ENCODE data around the gene ZSWIM1.
A peak's percentile ranks its signal among the peaks of the same experiment; 100 is the strongest.
"Not testable (repeated sequence)": the region's sequence is repeated elsewhere in the genome, so short reads cannot be mapped to it uniquely, and the experiment has no call there.

The ZSWIM1 gene

DNA sequence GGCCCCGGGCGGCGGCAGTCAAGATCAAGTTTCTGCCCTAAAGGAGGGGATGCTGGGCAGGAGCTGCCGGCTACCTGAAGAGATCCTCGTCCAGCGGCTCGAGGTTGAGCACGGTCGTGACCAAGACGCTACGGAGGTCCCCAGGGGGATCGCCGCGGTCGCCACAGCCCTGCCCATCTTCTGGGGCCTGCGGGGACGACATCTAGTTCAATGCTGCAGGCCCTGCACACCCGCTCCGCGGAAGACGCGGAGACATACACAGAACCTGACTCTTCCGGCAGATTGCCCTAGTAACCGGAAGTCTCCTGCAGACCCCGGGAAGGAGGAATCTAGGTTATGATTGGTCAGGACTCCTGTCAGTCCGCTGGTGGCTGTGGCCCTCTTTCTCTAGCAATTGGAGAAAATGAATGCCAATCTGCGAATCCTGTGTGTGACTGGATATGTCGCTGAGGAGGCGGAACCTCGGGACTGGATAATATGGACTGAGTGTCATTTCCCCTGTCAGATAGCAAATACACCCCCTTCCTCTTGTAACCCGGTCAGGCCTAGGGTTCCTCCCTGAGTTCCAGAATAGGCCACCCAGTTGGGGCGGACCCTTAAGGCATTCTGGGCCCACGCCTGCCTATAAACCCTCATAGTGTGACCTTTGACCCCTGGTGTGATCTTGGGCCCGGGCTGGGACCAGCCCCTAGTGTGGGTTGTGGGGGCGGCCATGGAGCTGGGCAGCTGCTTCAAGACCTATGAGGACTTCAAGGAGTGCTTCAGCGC is 23.7 kb upstream of the ZSWIM1 start, which contains the start of the genes ACOT8 and ZSWIM3:
TSS of gene ACOT8 (minus strand) at position 279 of the 768 bp plus-strand sequence. CDS start at position 202, 77 bp downstream.
TSS of gene ZSWIM3 (plus strand) at position 501 of the 768 bp plus-strand sequence. CDS start at position 713, 212 bp downstream.
- peak; percentile 100 for DNase-seq (ENCODE audit: low spot score)

DNA sequence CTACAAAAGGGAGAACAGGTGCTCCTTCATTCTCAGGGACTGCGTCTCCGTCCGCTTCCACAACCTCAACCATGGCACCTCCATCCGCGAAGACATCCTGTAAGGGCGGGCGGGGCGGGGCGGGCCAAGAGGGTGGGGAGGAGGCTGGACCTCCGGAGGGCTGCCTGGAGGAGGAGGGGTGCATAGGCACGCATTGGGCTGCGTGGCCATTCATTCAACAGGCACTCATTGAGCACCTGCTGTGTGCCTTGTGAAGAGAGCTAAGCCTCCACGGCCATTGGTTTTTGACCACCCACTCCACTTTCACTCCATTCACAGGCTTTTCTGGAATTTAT is 23.2 kb upstream of the ZSWIM1 start:
- no peak for DNase-seq (ENCODE audit: low spot score)

DNA sequence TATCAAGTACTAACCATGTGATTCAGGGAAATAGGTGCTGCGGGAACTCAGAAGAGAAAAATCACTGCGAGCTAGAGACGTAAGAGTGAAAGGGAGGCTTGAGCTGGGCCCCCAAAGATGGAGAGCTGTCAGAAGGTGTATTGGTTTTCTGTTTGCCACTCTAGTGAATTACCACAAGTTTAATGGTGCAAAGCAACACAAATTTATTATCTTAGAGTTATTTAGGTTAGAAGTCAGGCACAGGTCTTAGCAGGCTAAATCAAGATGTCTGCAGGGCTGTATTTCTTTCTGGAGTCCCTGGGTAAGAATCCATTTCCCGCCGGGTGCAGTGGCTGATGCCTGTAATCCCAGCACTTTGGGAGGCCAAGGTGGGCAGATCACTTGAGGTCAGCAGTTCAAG is 21.1 kb upstream of the ZSWIM1 start:
- no peak for DNase-seq (ENCODE audit: low spot score)

DNA sequence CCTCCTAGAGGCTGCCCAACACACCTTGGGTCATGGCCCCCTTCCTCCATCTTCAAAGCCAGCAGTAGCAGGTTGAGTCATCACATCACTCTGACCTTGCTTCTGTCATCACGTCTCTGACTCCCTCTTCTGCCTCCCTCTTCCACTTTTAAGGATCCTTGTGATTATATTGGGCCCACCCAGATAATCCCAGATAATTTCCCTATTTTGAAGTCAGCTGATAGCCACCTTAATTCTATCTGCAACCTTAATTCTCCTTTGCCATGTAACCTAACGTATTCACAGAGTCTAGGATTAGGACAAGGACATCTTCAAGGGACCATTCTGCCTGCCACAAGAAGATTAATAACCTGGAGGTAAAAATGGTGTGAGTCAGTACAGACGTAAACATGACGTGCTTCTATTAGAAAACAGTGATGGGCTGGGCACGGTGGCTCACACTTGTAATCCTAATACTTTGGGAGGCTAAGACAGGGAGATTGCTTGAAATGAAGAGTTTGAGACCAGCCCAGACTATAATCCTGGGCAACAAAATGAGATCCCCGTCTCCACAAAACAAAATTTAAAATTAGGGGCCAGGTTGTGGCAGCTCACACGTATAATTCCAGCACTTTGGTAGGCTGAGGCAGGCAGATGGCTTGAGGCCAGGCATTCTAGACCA is 20.3 kb upstream of the ZSWIM1 start:
- no peak for DNase-seq (ENCODE audit: low spot score)

DNA sequence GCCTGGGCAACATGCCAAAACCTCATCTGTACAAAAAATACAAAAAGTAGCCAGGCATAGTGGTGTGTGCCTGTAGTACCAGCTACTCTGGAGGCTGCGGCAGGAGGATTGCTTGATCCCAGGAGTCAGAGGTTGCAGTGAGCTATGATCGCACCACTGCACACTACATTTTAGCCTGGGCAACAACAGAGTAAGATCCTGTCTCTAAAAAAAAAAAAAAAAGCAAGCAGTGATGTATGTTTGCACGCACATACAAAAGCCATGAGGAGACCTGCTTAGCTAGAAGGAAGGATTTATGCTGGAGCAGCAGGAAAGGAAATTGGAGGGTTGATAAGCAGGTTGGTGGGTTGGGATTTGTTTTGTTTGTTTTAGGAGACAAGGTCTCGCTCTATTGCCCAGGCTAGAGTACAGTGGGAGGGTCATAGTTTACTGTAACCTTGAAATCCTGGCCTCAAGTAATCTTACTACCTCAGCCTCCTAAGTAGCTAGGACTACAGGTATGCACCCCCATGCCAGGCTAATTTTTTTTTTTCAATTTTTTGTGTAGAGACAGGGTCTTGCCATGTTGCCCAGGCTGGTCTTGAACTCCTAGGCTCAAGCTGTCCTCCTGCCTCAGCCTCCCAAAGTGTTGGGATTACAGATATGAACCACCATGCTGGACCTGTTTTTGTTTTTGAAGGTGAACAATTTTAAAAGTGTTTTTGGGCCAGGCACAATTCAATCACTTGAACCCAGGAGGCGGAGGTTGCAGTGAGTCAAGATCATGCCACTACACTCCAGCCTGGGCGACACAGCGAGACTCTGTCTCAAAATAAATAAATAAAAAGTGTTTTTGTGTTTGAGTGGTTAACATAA is 19.6 kb upstream of the ZSWIM1 start:
- DNase-seq (ENCODE audit: low spot score): peak; percentile 40

DNA sequence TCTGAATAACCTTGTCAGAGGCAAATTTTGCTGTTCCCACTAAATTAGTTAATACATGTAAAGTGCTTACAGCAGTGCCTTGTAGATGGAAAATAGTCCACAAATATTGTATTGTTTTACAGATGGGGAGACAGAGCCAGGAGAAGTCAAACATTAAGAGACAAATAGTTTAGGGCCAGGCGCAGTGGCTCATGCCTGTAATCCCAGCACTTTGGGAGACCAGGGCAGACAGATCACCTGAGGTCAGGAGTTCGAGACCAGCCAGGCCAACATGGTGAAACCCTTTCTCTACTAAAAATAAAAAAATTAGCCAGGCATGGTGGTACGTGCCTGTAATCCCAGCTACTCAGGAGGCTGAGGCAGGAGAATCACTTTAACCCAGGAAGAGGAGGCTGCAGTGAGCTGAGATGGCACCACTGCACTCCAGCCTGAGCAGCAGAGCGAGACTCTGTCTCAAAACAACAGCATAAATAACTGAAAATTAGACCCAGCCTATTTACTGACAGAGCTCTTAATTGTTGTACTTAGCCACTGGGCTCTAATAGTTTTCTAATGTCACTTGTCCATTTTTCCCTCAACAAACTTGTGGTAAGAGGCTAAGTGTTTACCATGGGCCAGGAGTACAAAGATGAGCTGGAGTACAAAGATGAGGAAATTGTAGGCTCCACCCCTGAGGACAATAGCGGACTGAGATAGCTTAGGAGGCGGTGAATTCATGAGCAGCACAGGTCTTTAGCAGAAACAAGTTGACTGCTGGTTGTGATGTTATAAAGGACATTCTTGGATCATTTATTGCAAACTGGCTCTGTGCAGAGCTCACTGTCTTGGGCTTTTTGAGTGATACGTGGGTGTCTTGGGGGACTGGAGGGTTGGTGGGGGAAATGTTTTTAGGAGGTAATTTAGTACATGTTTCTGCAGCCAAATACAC is 17.2 kb upstream of the ZSWIM1 start:
- no peak for DNase-seq (ENCODE audit: low spot score)

DNA sequence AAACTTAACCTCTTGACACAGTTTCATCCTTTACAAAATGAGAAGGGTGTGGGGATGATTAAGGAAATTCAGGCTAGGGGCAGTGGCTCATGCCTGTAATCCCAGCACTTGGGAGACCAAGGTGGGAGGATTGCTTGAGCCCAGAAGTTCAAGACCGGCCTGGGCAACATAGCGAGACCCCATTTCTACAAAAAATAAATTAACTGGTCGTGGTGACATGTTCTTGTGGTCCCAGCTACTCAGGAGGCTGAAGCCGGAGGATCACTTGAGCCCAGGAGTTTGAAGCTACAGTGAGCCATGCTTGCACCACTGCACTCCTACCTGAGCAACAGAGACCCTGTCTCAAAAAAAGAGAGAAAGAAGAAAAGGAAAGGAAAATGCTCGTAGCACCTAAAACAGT is 14.6 kb upstream of the ZSWIM1 start:
- DNase-seq (ENCODE audit: low spot score): no peak

DNA sequence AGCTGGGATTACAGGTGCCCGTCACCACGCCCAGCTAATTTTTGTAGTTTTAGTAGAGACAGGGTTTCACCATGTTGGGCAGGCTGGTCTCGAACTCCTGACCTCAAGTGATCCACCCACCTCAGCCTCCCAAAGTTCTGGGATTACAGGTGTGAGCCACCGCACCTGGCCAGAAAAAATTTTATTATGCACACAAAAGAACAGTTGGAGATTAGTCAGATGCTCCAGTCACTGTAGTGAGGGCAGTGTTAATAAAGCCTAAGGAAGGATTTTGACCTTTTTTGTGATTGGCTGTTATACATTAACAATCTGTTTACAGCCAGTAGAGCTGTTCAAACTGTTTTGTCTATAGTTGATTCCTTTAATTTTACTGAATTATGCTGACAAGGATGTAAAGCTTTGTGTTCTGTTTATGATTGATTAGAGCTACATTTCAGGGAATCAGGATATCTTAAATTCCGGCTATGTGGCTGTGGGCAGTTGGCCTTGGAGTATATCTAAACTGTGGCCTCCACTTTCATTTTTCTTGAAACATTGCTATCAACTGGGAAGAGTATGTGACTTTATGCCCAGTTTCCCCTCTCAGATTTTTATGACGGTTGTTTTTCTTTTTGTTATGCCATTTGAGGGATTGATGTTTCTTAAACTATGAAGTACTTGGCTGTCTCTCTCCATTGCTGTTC is 13.8 kb upstream of the ZSWIM1 start:
- no peak for DNase-seq (ENCODE audit: low spot score)

DNA sequence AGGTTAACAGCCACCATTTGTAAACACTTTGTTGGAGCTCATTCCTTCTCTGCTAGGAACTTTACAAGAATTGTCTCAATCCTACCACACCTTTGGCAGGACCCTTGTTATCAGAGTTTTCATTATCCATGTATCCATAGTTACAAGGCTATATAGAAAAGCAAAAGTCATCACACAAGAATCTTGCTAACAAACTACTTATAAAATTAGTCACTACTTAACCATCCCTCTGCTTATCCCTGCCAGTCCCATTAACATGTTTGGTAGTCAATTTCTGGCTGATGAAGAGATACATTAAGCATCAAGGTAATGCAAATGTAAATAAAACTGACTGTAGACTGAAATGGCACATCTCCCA is 13.2 kb upstream of the ZSWIM1 start:
- no peak for DNase-seq (ENCODE audit: low spot score)

DNA sequence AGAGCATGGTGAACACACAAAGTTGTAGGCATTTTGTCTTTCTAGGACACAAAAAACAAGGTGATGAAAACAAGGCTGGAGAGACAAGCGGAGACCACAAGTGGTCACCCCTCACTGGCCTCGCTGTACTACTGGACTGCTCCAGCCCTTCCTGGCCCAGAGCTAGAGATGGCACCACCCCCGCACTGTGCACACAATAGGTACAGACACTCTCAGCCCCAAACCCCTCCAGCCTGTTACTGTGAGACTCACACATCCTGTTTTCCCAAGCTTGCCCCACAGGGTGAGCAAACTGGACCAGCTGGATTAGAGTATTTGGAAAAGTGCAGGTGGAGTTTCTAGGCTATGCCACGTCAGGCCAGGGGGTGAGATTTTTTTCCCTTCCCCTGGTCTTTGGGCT is 8.4 kb upstream of the ZSWIM1 start:
- no peak for DNase-seq (ENCODE audit: low spot score)

DNA sequence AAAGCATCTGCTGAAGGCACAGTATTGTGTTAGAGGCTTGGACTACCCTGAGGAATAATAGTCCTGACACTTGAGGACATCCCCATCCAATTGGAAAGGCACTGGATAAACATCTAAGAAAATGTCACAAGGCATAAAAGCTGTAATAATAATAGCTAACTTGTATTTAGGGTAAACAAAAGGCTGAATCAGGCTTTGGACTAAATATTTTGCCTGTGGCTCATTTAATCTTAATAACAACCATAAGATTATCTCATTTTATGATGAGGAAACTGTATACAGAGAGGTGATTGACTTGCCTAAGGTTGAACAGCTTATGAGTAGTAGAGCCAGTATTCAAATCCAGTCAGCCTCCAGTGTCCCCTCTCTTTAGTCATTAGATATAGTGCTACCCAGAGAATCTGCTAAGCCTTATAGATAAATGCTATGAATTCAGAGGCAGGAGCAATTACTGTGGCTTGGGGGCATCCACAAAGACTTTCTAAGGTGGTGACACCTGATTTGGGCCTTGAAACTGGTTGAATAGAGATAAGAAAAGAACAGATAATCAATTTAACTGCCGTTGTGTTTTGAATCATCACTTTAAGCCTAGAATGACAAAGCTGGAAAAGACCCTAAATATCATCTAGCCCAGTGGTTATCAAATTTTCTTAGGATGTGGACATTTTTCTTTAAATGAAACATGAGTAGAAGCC is 7.5 kb upstream of the ZSWIM1 start:
- no peak for DNase-seq (ENCODE audit: low spot score)

DNA sequence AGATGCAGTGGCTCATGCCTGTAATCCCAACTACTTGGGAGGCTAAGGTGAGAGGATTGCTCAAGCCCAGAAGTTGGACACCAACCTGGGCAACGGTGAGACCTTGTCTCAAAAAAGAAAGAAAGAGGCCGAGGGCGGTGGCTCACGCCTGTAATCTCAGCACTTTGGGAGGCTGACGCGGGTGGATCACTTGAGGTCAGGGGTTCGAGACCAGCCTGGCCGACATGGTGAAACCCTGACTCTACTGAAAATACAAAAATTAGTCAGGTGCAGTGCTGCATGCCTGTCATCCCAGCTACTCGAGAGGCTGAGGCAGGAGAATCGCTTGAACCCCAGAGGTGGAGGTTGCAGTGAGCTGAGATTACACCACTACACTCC is 6.9 kb upstream of the ZSWIM1 start:
- DNase-seq (ENCODE audit: low spot score): not testable (repeated sequence)

DNA sequence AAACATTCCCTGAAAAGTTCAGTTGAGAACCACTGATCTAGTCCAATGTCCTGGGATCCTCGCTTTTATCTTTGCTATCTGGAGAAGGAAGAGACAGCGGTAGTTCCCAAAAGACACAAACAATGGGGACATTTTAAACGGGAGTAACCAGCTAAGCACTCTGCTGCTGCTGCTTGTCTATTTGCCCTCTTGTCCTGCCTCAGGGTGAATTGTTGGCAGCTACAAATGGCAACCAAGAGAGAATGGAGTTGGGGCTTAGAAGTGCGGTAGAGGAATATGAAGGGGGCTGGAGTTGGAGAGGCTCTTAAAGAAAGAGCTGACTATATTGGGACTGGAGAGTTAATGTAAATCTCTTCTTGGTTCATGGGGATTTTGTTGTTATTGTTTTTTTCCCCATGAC is 6.5 kb upstream of the ZSWIM1 start:
- DNase-seq (ENCODE audit: low spot score): no peak

DNA sequence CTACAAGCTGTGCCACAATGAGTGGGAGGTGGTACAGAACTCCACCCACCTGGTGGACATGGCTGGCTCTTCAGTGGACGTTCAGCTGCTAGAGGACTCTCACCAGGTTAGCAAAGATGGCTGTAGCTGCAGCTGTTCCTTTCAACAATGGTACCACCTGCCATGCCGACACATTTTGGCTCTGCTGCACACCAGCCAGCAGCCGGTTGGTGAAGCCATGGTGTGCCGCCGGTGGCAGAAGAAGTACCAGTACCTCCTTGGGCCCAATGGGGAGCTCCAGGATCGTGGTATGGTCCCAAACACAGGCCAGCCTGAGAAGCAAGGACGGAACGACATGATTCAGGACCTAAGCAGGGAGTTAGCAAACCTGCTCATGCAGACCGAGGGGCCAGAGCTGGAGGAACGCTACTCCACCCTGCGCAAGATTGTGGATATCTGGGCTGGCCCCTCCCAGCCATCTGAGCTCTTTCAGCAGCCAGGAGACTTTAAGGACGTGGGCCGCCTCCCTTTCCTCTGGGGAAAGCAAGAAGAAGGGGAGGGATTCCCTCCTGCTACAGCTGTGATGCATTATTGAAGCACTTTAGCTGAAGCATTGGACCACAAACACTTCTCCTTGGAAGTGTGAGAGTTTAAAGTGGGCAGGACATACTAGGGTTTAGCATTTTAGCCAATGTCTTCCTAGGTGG is 2.8 kb upstream of the ZSWIM1 start:
- no peak for DNase-seq (ENCODE audit: low spot score)

DNA sequence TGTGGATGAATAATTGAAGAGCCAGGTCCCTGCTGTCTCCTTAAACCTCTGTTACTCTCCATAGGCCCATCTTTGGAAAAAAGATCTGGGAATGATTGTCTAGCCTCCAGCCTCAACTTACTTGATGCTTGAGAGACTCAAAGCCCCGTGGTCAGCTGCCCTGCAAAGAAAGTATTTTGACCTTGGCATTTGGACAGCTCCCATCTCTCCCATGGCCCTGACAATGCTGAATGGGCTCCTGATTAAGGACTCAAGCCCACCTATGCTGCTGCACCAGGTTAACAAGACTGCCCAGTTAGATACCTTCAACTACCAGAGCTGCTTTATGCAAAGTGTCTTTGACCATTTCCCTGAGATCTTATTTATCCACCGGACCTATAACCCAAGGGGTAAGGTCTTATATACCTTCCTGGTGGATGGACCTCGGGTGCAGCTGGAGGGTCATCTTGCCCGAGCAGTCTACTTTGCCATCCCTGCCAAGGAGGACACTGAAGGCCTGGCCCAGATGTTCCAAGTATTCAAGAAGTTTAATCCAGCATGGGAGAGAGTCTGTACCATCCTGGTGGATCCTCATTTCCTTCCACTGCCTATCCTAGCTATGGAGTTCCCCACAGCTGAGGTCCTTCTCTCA is 1.6 kb downstream of the ZSWIM1 start:
- no peak for DNase-seq (ENCODE audit: low spot score)

DNA sequence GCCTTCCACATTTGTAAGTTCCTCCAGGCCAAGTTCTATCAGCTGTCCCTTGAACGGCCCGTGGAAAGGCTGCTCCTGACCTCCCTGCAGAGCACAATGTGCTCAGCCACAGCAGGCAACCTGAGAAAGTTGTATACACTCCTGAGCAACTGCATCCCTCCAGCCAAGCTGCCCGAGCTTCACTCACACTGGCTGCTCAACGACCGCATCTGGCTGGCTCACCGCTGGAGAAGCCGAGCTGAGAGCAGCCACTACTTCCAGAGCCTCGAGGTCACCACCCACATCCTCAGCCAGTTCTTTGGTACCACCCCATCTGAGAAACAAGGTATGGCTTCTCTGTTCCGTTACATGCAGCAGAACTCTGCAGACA is 2.1 kb downstream of the ZSWIM1 start:
- DNase-seq (ENCODE audit: low spot score): no peak

DNA sequence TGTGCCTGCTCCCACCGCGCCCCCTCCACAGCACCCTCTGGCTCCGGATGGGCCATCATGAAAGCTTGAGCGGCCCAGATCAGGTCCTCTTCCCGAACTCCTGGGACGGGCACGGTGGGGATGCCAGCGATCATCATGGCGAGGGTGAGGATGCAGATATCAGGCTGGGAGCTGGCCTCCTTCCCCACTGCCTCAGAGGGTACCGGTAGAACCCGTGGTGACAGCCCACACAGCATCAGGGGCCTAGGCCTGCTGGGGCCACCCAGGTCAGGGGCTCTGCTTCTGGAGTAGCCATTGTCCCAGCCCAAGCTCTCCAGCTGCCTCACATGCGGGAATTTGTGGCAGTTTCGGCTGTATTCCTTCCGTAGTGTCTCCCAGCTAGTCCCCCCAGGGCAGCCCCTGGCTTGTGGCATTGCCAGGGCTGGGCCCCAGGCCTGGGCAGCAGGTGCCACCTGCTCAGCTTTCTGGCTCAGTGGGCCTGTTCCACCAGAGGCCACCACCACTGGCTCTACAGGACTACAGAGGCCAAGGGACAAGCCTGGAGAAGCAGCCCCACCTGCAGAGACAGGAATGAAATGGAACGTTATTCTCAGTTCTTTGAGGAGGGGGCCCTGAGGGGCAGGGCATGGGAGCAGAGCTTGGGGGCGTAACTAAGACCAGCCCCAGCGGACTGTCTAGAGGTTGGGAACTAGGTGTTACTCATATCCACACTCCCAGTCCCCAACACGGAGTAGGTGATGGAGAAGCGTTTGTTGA is 5.7 kb downstream of the ZSWIM1 start:
- no peak for DNase-seq (ENCODE audit: low spot score)

DNA sequence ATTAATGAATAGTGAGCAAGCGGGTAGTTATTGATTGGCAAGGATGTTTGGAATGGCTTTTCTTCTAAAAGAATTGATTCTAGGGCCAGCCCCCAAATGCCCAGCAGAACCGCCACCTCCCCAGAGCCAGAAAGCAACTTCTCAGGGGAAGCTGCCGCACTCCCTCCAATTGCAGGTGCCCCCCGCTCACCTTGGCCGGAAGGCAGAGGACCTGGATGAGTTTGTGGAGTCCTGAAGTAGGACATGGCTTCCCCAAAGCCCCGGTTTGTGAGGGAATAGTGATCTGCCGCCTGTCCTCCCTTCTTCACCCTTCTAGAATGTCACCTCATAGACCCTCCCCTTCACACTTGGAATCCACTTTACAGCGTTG is 6.3 kb downstream of the ZSWIM1 start, which contains the start of gene SPATA25:
TSS of gene SPATA25 (minus strand) at position 277 of the 370 bp plus-strand sequence. CDS start at position 245, 32 bp downstream.
- DNase-seq (ENCODE audit: low spot score): no peak

DNA sequence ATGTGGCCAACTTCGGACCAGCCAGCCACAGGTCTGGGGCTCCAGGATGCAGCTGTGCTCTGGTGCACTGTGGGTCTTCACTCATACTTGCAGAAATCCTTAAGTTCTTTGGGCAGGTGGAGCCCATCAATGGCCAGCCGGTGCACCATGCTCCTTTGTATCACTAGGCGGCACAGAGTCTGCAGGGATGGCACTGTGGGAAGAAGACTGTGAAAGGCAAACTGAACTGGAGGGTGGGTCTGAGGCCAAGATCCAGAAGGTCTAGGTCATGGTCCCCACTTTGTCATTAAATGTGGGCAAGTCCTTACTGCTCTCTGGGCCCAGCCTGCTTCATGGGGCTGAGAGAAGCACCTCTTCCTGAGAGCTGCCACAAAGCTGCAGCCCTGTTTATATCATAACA is 7.7 kb downstream of the ZSWIM1 start:
- DNase-seq (ENCODE audit: low spot score): no peak

Data from NAMALWA (cell line).